Muscle layer of colon (tissue), 2 donors: Measurements from ENCODE around the gene N4BP2.

Experiments
- H3K27ac ChIP-seq: one replicate; pipeline ENCODE4 v1.7.0; 2013; ENCODE audit warnings: low read depth, mild to moderate bottlenecking, low read length, moderate library complexity
- H3K27me3 ChIP-seq, 2 donors: one replicate each; pipeline ENCODE4 v1.7.0; 2013; ENCODE audit warnings: low read length in 2 of 2, mild to moderate bottlenecking in 2 of 2; ENCODE audit not compliant: insufficient read depth in 2 of 2, control insufficient read depth in 1 of 2
- H3K36me3 ChIP-seq: one replicate; pipeline ENCODE4 v1.7.0; 2013; ENCODE audit warnings: mild to moderate bottlenecking, low read length; ENCODE audit not compliant: insufficient read depth
- H3K4me1 ChIP-seq: one replicate; pipeline ENCODE4 v1.7.0; 2013; ENCODE audit warnings: mild to moderate bottlenecking, low read length; ENCODE audit not compliant: insufficient read depth
- H3K4me3 ChIP-seq, 2 donors: one replicate each; pipeline ENCODE4 v1.7.0; 2013; ENCODE audit warnings: low read length in 2 of 2, low read depth in 1 of 2, mild to moderate bottlenecking in 1 of 2, moderate library complexity in 1 of 2
- H3K9ac ChIP-seq: one replicate; pipeline ENCODE4 v1.7.0; 2013; ENCODE audit warnings: low read length
- H3K9me3 ChIP-seq: one replicate; pipeline ENCODE4 v1.7.0; 2013; ENCODE audit warnings: mild to moderate bottlenecking, low read length
- donor health status: abdominal sarcoma.
- donor health status: Adenocarcinoma of cecum.

N4BP2 gene

GRCh38 chr4:40183615-40184411 is 127.2 kb downstream of the N4BP2 start:
- Histone ChIP-seq H3K4me3 (no peak overlapping the region), H3K27me3 (no peaks in the 10 kb centered on the region), H3K27ac (no peak overlapping the region), H3K4me1 (no peaks in the 10 kb centered on the region), H3K9ac (no peak overlapping the region), H3K9me3 (no peaks in the 10 kb centered on the region), H3K36me3 (no peaks in the 10 kb centered on the region)

DNA sequence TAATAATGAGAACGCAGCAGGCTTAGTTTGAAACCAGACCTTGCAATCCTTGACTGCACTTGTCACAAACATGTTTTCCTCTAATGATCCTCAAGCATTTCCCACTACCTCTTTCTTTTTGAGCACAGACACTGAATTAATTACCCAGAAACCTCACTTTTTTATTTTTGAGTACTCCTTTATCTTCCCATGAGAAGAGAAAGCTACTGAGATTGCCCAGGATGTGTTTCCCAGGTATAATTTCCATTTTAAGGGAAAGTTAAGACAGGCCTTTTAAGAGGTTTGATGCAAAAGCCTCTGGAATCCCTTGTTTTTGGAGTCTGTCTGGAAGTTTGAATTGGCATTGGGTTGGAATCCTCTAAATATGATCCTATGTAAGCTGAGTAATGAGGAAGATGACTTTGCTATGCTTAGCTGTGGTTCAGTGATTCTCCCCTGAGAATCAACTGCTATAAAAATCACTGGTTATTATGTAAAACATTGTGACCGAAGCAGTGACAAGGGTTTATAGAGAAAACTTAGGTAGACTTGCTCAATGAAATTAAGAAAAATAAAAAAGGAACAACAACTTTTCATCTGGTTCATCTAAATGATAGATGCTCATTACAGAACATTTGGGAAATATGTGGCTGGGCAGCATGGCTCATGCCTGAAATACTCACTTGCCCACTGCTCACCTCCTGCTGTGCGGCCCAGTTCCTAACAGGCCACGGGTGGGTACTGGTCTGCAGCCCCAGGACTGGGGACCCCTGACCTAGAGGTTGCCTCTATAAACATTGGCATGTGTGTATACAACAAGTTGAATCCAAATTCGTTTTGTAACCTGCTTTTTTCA is 129.4 kb downstream of the N4BP2 start:
- Histone ChIP-seq H3K9me3 (no peaks in the 10 kb centered on the region), H3K9ac (no peak overlapping the region), H3K4me3 (no peak overlapping the region), H3K4me1 (no peaks in the 10 kb centered on the region), H3K36me3 (no peaks in the 10 kb centered on the region), H3K27me3 (no peaks in the 10 kb centered on the region), H3K27ac (no peak overlapping the region)

DNA sequence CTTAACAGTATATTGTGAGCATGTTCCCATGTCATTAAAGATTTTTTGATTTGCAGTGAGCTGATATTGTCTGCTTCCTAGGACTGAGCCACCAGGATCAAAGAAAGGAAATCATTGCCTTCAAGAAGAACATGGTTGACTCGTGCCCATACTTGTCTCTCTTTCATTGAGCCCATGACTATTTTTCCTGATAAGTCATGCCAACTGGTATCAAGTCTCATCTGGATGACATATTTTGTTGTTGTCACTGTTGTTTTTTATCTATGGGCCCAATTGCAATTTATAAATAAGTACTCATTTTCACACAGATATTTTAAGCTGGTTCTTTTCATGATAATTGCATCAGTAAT is 130.0 kb downstream of the N4BP2 start:
- Histone ChIP-seq H3K4me1 (no peaks in the 10 kb centered on the region), H3K36me3 (no peaks in the 10 kb centered on the region), H3K27me3 (no peaks in the 10 kb centered on the region), H3K9me3 (no peaks in the 10 kb centered on the region), H3K4me3 (no peak overlapping the region), H3K9ac (no peak overlapping the region), H3K27ac (no peak overlapping the region)

DNA sequence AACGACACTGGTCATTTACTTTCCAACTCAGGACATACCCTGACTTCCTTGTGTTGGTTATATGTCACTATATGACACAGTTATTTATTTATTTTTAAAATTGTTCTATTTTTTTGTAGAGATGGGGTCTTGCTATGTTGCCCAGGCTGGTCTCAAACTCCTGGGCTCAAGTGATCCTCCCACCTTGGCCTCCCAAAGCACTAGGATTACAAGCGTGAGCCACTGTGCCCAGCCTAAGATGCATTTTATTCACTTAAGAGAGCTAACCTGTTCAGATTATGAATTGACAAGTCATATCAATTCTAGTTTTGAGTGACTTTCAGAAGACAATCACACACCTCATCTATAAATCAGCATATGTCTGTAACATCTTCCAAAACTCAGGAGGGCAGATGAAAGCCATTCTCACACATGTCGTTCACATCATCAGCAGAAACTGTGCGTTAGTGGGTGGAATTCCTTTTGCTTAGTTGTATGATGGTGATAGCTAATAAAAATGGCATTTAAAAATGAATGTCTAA is 130.8 kb downstream of the N4BP2 start:
- Histone ChIP-seq H3K36me3 (no peaks in the 10 kb centered on the region), H3K27ac (no peak overlapping the region), H3K9me3 (no peaks in the 10 kb centered on the region), H3K9ac (no peak overlapping the region), H3K4me1 (no peaks in the 10 kb centered on the region), H3K27me3 (no peaks in the 10 kb centered on the region), H3K4me3 (no peak overlapping the region)

GRCh38 chr4:40190019-40190418 is 133.4 kb downstream of the N4BP2 start:
- H3K27ac ChIP-seq, result no peak overlapping the region
- no peaks in the 10 kb centered on the region for H3K4me1 ChIP-seq
- H3K9ac ChIP-seq, result no peak overlapping the region
- H3K27me3 ChIP-seq, result no peaks in the 10 kb centered on the region
- no peak overlapping the region for H3K4me3 ChIP-seq
- H3K9me3 ChIP-seq, result no peaks in the 10 kb centered on the region
- no peaks in the 10 kb centered on the region for H3K36me3 ChIP-seq

GRCh38 chr4:40190465-40190864 is 133.8 kb downstream of the N4BP2 start:
- no peaks in the 10 kb centered on the region for H3K27me3 ChIP-seq
- no peaks in the 10 kb centered on the region for H3K9me3 ChIP-seq
- H3K27ac ChIP-seq, result no peak overlapping the region
- H3K9ac ChIP-seq, result no peak overlapping the region
- no peaks in the 10 kb centered on the region for H3K36me3 ChIP-seq
- no peaks in the 10 kb centered on the region for H3K4me1 ChIP-seq
- no peak overlapping the region for H3K4me3 ChIP-seq

- Histone ChIP-seq H3K9me3 (no peaks in the 10 kb centered on the region), H3K9ac (no peak overlapping the region), H3K27me3 (no peaks in the 10 kb centered on the region), H3K4me1 (no peaks in the 10 kb centered on the region), H3K36me3 (no peaks in the 10 kb centered on the region), H3K4me3 (no peak overlapping the region), H3K27ac (no peak overlapping the region)
These were observed 134.5 kb downstream of the N4BP2 start for GRCh38 chr4:40190880-40191815.

GRCh38 chr4:40192114-40193015 is 135.7 kb downstream of the N4BP2 start:
- Histone ChIP-seq H3K27ac (no peak overlapping the region), H3K9ac (no peak overlapping the region), H3K36me3 (no peaks in the 10 kb centered on the region), H3K9me3 (no peaks in the 10 kb centered on the region), H3K4me3 (no peak overlapping the region), H3K27me3 (no peaks in the 10 kb centered on the region), H3K4me1 (no peaks in the 10 kb centered on the region)

DNA sequence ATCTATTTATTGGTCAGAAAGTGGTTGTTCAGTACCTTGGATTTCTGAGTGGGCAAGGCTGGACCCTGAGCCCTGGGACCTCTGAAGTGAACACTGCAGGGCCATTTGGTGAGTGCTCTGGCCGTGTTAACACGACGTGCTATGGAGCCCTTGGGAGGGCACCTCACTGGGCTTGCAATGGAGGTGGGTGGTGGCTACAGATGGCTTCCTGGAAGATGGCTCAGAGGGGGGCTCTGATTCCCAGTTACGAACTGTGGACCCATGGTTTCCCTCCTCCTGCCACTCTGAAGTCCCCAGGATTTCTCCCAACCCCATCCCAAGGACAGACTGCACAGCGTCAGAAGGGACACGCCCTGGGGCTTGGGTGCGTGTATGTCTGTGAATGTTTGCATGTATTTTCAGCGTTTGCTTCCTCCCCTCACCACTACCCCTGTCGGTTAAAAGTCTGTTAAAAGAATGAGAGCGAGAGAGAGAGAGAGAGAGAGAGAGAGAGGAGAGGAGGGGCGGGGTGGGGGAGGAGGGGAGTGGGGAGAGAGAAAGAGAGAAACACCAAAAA is 136.4 kb downstream of the N4BP2 start:
- no peaks in the 10 kb centered on the region for H3K27me3 ChIP-seq
- H3K27ac ChIP-seq, result no peak overlapping the region
- no peak overlapping the region for H3K4me3 ChIP-seq
- H3K9ac ChIP-seq, result no peak overlapping the region
- H3K4me1 ChIP-seq, result no peaks in the 10 kb centered on the region
- no peaks in the 10 kb centered on the region for H3K9me3 ChIP-seq
- no peaks in the 10 kb centered on the region for H3K36me3 ChIP-seq

GRCh38 chr4:40193578-40193977 is 136.9 kb downstream of the N4BP2 start:
- H3K27ac ChIP-seq, result no peak overlapping the region
- H3K36me3 ChIP-seq, result no peaks in the 10 kb centered on the region
- no peaks in the 10 kb centered on the region for H3K27me3 ChIP-seq
- H3K4me3 ChIP-seq, result no peak overlapping the region
- no peak overlapping the region for H3K9ac ChIP-seq
- no peaks in the 10 kb centered on the region for H3K4me1 ChIP-seq
- H3K9me3 ChIP-seq, result no peaks in the 10 kb centered on the region
